Stimulated activated CD4-positive, alpha-beta T cell treated with anti-CD3 and anti-CD28 coated beads, Interleukin-15, amount 100 ng/mL, for 1 hour (primary cell): Measurements from ENCODE around the gene FBXO39.
A peak's percentile ranks its signal among the peaks of the same experiment; 100 is the strongest.
"Not testable (repeated sequence)": the region's sequence is repeated elsewhere in the genome, so short reads cannot be mapped to it uniquely, and the experiment has no call there.

Source experiments
- DNase-seq, 2 donors: peaks; one replicate each; pipeline ENCODE4 v3.0.0-alpha.2; 2020; ENCODE audit warnings: low read depth in 1 of 2, low spot score in 1 of 2

FBXO39 gene

DNA sequence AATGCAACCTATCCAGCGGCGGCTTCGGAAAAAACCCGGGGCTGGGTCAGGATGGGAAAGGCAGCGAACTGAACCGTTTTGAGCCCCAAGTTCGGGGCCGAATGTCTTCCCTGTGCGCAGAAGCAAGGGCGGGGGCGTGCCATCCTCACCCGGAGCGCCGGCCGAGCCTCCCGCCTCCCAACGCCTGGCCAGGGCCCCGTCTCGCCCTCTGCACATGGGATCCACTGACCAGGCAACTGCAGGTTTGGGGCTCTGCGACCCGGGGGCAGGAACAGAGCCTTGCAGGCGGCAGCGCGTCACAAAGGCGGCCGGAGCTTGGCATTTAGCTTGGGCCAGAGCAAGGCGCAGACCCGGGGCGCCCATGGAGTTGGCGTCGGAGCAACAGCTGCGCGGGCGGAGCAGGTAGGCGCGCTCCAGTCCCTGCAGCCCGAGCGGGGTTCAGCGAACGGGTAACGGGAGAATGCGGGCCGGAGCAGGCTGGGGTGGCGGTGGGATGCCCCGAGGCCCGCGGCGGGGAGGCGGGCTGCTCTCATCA, at the start of gene FBXO39:
Gene FBXO39 (plus strand): TSS at position 345 of the 535 bp plus-strand sequence. CDS start 3,654 bp downstream, outside the sequence.
- DNase-seq, result no peak

DNA sequence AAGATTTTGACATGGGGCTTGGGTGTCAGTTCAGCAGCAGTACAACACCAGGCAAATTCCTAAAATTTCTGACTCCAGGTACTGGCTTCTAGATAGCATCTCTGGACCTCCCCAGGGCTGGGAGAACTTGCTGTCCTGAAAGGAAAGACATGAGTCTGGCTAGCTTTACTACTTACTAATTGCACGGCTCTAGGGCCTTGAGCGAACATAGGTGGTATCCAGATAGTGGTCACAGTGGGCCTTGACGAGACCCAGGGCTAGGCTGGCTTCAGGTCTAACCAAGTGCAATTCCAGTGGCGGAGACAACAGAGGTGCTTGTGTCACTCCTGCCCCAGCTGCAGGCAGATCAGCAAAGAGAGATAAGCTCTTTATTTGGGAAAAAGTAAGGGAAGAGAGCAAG, 46.5 kb upstream of the FBXO39 start:
- DNase-seq, result no peak

DNA sequence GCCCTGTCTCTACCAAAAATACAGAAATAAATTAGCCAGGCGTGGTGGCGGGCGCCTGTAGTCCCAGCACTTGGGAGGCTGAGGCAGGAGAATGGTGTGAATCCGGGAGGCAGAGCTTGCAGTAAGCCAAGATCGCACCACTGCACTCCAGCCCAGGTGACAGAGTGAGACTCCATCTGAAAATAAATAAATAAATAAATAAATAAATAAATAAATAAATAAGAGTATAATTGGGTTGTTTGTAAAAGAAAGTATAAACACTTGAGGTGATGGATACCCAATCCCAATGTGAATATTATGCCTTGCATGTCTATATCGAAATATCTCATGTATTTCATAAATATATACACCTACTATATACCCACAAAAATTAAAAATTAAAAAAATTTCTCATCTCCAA, 29.4 kb upstream of the FBXO39 start:
- DNase-seq, result not testable (repeated sequence)

DNA sequence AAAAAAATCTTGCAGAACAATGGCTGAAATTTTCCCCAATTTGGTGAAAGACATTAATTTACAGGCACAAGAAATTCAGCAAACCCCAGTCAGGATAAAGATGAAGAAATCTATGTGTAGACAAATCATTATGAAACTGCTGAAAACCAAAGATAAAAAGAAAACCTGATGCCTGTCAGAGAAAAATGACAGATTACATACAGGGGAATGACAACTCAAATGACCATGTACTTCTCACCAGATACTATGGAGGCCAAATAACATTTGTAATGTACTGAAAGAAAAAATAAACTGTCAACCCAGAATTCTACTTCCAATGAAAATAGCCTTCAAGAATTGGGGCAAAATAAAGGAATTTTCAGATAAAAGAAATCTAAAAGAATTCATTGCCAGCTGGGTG, 27.4 kb upstream of the FBXO39 start:
- DNase-seq, result no peak

DNA sequence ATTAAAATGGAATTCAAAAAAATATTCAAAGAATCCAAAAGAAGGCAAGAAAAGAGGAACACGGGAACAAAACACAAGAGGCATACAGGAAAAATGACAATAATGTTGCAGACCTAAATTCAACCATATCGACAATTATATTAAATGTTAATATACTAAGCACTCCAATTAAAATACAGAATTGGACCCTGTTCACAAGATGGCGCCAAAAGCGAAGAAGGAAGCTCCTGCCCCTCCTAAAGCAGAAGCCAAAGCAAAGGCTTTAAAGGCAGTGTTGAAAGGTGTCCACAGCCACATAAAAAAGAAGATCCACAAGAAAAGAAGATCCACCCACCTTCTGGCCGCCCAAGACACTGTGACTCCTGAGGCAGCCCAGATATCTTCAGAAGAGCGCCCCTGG, 26.5 kb upstream of the FBXO39 start:
- DNase-seq, result no peak

DNA sequence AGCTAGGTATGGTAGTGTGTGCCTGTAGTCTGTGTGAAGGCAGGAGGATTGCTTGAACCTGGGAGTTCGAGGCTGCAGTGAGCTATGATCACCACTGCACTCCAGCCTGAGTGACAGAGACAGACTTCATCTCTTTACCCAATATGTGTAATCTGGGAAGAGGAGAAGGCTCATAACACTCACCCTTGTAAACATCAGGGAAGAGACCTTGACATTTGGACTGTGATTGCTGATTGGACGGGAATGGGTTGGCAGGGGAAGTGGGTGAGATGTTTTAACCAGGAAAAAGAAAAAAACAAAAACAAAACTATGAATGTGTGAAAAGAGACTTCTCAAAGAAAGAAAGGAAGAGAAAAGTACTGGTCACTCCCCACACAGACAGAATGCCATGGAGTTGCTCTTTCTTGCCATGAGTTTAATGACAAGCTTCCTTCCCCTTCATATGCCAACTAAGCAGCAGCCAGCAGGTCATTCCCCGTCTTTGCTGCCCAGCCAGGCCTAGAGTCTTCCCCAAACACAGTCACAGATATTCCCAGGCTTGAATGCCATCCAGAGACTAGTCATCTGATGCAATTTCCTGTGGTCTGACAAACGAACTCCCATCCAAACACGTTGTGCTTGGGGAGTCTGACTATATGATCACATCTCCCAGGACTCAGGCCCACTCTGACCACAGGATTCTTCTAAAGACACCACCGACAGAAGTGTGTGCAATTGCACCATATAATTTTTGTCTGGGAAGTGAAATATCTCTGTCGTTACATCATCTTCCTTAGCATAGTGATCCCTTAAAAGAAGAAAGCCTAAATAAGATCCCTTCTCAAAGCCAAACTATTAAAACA, 23.7 kb upstream of the FBXO39 start:
- no peak for DNase-seq

- DNase-seq, result no peak
Observed at GRCh38 chr17:6753006-6753445, 23.0 kb upstream of the FBXO39 start.

GRCh38 chr17:6753546-6753945, 22.5 kb upstream of the FBXO39 start:
- DNase-seq, result no peak

GRCh38 chr17:6755281-6755680, 20.7 kb upstream of the FBXO39 start:
- DNase-seq, result no peak

- peak in 1 of 2 donors; percentile 25 for DNase-seq
Observed at GRCh38 chr17:6755731-6756184, 20.3 kb upstream of the FBXO39 start, which contains the start of gene XAF1. Gene XAF1 (plus strand): TSS chr17:6756046. CDS start chr17:6756079, 33 bp downstream.

DNA sequence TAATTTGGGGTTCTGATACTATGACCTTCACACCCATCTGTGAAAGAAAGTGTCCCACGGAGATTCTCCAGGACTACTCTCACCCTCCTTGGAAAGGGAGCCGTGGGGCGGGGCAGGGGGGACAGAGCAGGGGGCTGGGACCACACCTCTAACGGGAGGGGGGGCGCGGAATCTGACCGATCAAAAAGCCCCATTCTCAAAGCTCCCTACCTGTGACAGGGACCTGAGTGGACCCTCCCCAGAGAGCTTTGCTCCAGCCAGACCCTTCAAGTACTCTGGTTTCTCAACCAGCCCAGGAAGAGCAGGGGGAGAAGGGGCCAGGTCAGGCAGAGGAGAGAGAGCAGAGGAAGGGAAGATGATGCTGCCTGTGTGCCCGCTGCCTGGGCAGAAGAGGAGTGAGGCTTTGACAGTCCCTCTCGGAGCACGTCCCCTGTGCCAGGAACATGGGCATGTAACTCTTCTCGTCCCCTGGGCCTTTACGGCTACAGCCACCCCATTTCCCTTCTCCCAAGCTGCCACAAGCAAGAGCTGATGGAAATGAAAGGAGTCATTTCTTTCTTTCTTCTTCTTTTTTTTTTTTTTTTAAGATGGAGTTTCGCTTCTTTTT, 19.5 kb upstream of the FBXO39 start:
- no peak for DNase-seq

GRCh38 chr17:6757747-6758146, 18.3 kb upstream of the FBXO39 start:
- DNase-seq, result no peak

DNA sequence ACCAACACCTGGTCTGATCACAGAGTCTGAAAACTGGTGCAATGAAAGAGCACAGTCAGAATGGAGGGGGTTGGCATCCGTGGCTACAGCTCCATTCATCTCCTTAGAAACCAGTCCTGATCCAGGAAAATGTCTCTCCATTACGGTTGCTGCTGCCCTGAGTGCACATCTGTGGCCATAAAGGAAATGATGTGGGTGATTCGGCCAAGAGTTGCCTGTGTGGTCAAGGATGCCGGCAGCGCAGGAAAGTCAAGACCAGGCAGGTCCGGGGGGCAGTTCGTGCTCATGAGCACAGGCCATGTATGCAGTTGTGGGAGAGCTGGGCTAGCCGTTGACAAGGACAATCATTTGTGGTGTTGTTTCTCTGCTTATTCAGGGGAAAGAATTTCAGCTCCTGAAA, 14.2 kb upstream of the FBXO39 start:
- DNase-seq, result no peak

GRCh38 chr17:6768447-6768846, 7.6 kb upstream of the FBXO39 start:
- DNase-seq, result no peak

- no peak for DNase-seq
Observed at GRCh38 chr17:6772016-6772415, 4.0 kb upstream of the FBXO39 start.

DNA sequence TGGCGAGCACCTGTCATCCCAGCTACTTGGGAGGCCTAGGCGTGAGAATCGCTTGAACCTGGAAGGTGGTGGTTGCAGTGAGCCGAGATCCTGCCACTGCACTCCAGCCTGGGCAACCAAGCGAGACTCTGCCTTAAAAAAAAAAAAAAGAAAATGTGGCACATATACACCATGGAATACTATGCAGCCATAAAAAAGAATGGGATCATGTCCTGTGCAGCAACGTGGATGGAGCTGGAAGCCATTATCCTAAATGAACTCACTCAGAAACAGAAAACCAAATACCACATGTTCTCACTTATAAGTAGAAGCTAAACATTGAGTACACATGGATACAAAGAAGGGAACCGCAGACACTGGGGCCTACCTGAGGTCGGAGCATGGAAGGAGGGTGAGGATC, 1.1 kb upstream of the FBXO39 start:
- DNase-seq, result not testable (repeated sequence)

- no peak for DNase-seq
Observed at GRCh38 chr17:6779411-6779810, 3.4 kb downstream of the FBXO39 start.

DNA sequence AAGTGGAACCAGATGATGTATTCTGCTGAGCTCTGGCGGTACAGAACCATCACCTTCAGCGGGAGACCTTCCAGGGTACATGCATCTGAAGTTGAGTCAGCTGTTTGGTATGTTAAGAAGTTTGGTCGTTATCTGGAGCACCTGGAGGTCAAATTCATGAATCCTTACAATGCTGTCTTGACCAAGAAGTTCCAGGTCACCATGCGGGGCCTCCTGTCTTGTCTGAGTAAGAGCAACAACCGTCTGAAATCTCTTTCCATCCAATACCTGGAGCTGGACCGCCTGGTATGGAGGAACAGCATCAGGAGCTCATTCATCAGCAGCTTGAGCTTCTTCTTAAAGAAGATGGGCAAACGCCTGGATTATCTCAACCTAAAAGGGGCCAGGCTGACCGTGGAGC, 4.0 kb downstream of the FBXO39 start:
- no peak for DNase-seq

- DNase-seq, result no peak
Observed at GRCh38 chr17:6780886-6781285, 4.9 kb downstream of the FBXO39 start.

- DNase-seq, result no peak
Observed at GRCh38 chr17:6782244-6782643, 6.2 kb downstream of the FBXO39 start.

GRCh38 chr17:6786618-6787017, 10.6 kb downstream of the FBXO39 start:
- no peak for DNase-seq

GRCh38 chr17:6787081-6787693, 11.2 kb downstream of the FBXO39 start:
- DNase-seq, result no peak
